Measurements from ENCODE around the gene CTNNB1.
A peak's percentile ranks its signal among the peaks of the same experiment; 100 is the strongest.

CTNNB1 gene

GRCh38 chr3:41216422-41216821, 17.1 kb downstream of the CTNNB1 start:
- H3K4me3 ChIP-seq (ENCODE audit: low read depth, low read length), result no peak overlapping the region
- peaks cover 99% of the 10 kb centered on the region for H3K79me2 ChIP-seq (ENCODE audit: control insufficient read depth, insufficient read depth, low read length, unreplicated experiment)
- H3K36me3 ChIP-seq (ENCODE audit: insufficient read depth, low read length), result no peaks in the 10 kb centered on the region; the same call in 1 of the 2 replicates
- no peaks in the 10 kb centered on the region for H3K27me3 ChIP-seq (ENCODE audit: insufficient read depth, low read length)
- no peak overlapping the region for H2AFZ ChIP-seq (ENCODE audit: low read length, unreplicated experiment)
- peak overlapping the region; percentile 35; the same call in 1 of the 2 replicates for H3K27ac ChIP-seq (ENCODE audit: low read depth, low read length)
- peaks cover 53% of the 10 kb centered on the region for H3K4me1 ChIP-seq (ENCODE audit: control insufficient read depth, insufficient read depth, low read length, unreplicated experiment)

GRCh38 chr3:41216993-41217392, 17.7 kb downstream of the CTNNB1 start:
- Histone ChIP-seq H3K27me3 (ENCODE audit: insufficient read depth, low read length) (no peaks in the 10 kb centered on the region), H3K4me1 (ENCODE audit: control insufficient read depth, insufficient read depth, low read length, unreplicated experiment) (peaks cover 59% of the 10 kb centered on the region), H3K4me3 (ENCODE audit: low read depth, low read length) (no peak overlapping the region), H3K36me3 (ENCODE audit: insufficient read depth, low read length) (no peaks in the 10 kb centered on the region; the same call in 1 of the 2 replicates), H3K79me2 (ENCODE audit: control insufficient read depth, insufficient read depth, low read length, unreplicated experiment) (peaks cover 99% of the 10 kb centered on the region), H2AFZ (ENCODE audit: low read length, unreplicated experiment) (no peak overlapping the region), H3K27ac (ENCODE audit: low read depth, low read length) (peak overlapping the region; percentile 35)

- H3K36me3 ChIP-seq (ENCODE audit: insufficient read depth, low read length), result peaks cover under 1% of the 10 kb centered on the region; the same call in 1 of the 2 replicates
- H3K27ac ChIP-seq (ENCODE audit: low read depth, low read length), result no peak overlapping the region
- peaks cover 68% of the 10 kb centered on the region for H3K4me1 ChIP-seq (ENCODE audit: control insufficient read depth, insufficient read depth, low read length, unreplicated experiment)
- H3K4me3 ChIP-seq (ENCODE audit: low read depth, low read length), result no peak overlapping the region
- H2AFZ ChIP-seq (ENCODE audit: low read length, unreplicated experiment), result no peak overlapping the region
- H3K27me3 ChIP-seq (ENCODE audit: insufficient read depth, low read length), result no peaks in the 10 kb centered on the region
- peaks cover 89% of the 10 kb centered on the region for H3K79me2 ChIP-seq (ENCODE audit: control insufficient read depth, insufficient read depth, low read length, unreplicated experiment)
Observed at GRCh38 chr3:41219424-41219823, 20.1 kb downstream of the CTNNB1 start.

- peaks cover 89% of the 10 kb centered on the region for H3K79me2 ChIP-seq (ENCODE audit: control insufficient read depth, insufficient read depth, low read length, unreplicated experiment)
- H3K36me3 ChIP-seq (ENCODE audit: insufficient read depth, low read length), result peaks cover 18% of the 10 kb centered on the region
- no peak overlapping the region for H3K27ac ChIP-seq (ENCODE audit: low read depth, low read length)
- H3K27me3 ChIP-seq (ENCODE audit: insufficient read depth, low read length), result no peaks in the 10 kb centered on the region
- no peak overlapping the region for H2AFZ ChIP-seq (ENCODE audit: low read length, unreplicated experiment)
- H3K4me1 ChIP-seq (ENCODE audit: control insufficient read depth, insufficient read depth, low read length, unreplicated experiment), result peaks cover 68% of the 10 kb centered on the region
- no peak overlapping the region for H3K4me3 ChIP-seq (ENCODE audit: low read depth, low read length)
Observed at GRCh38 chr3:41220906-41221677, 21.8 kb downstream of the CTNNB1 start.

GRCh38 chr3:41222012-41222411, 22.7 kb downstream of the CTNNB1 start:
- H3K4me1 ChIP-seq (ENCODE audit: control insufficient read depth, insufficient read depth, low read length, unreplicated experiment), result peaks cover 59% of the 10 kb centered on the region
- H3K27ac ChIP-seq (ENCODE audit: low read depth, low read length), result peak overlapping the region; percentile 57
- H3K4me3 ChIP-seq (ENCODE audit: low read depth, low read length), result peak overlapping the region; percentile 27; the same call in 1 of the 2 replicates
- H3K27me3 ChIP-seq (ENCODE audit: insufficient read depth, low read length), result no peaks in the 10 kb centered on the region
- no peak overlapping the region for H2AFZ ChIP-seq (ENCODE audit: low read length, unreplicated experiment)
- H3K79me2 ChIP-seq (ENCODE audit: control insufficient read depth, insufficient read depth, low read length, unreplicated experiment), result peaks cover 89% of the 10 kb centered on the region
- peaks cover 25% of the 10 kb centered on the region for H3K36me3 ChIP-seq (ENCODE audit: insufficient read depth, low read length)

GRCh38 chr3:41222501-41222900, 23.2 kb downstream of the CTNNB1 start:
- H3K79me2 ChIP-seq (ENCODE audit: control insufficient read depth, insufficient read depth, low read length, unreplicated experiment), result peaks cover 88% of the 10 kb centered on the region
- H3K27ac ChIP-seq (ENCODE audit: low read depth, low read length), result peak overlapping the region; percentile 57
- H3K4me1 ChIP-seq (ENCODE audit: control insufficient read depth, insufficient read depth, low read length, unreplicated experiment), result peaks cover 54% of the 10 kb centered on the region
- no peaks in the 10 kb centered on the region for H3K27me3 ChIP-seq (ENCODE audit: insufficient read depth, low read length)
- H2AFZ ChIP-seq (ENCODE audit: low read length, unreplicated experiment), result no peak overlapping the region
- peaks cover 30% of the 10 kb centered on the region for H3K36me3 ChIP-seq (ENCODE audit: insufficient read depth, low read length)
- peak overlapping the region; percentile 27; the same call in 1 of the 2 replicates for H3K4me3 ChIP-seq (ENCODE audit: low read depth, low read length)

- H2AFZ ChIP-seq (ENCODE audit: low read length, unreplicated experiment), result no peak overlapping the region
- H3K79me2 ChIP-seq (ENCODE audit: control insufficient read depth, insufficient read depth, low read length, unreplicated experiment), result peaks cover 88% of the 10 kb centered on the region
- peaks cover 36% of the 10 kb centered on the region for H3K36me3 ChIP-seq (ENCODE audit: insufficient read depth, low read length)
- peak overlapping the region; percentile 74 for H3K27ac ChIP-seq (ENCODE audit: low read depth, low read length)
- H3K4me1 ChIP-seq (ENCODE audit: control insufficient read depth, insufficient read depth, low read length, unreplicated experiment), result peaks cover 51% of the 10 kb centered on the region
- H3K4me3 ChIP-seq (ENCODE audit: low read depth, low read length), result no peak overlapping the region
- H3K27me3 ChIP-seq (ENCODE audit: insufficient read depth, low read length), result no peaks in the 10 kb centered on the region
Observed at GRCh38 chr3:41223078-41223477, 23.8 kb downstream of the CTNNB1 start.

GRCh38 chr3:41223691-41224090, 24.4 kb downstream of the CTNNB1 start:
- peaks cover 37% of the 10 kb centered on the region for H3K36me3 ChIP-seq (ENCODE audit: insufficient read depth, low read length)
- no peak overlapping the region for H3K4me3 ChIP-seq (ENCODE audit: low read depth, low read length)
- peaks cover 88% of the 10 kb centered on the region for H3K79me2 ChIP-seq (ENCODE audit: control insufficient read depth, insufficient read depth, low read length, unreplicated experiment)
- H3K27me3 ChIP-seq (ENCODE audit: insufficient read depth, low read length), result no peaks in the 10 kb centered on the region
- no peak overlapping the region for H2AFZ ChIP-seq (ENCODE audit: low read length, unreplicated experiment)
- H3K4me1 ChIP-seq (ENCODE audit: control insufficient read depth, insufficient read depth, low read length, unreplicated experiment), result peaks cover 51% of the 10 kb centered on the region
- peak overlapping the region; percentile 74 for H3K27ac ChIP-seq (ENCODE audit: low read depth, low read length)

- peaks cover 47% of the 10 kb centered on the region for H3K4me1 ChIP-seq (ENCODE audit: control insufficient read depth, insufficient read depth, low read length, unreplicated experiment)
- H3K4me3 ChIP-seq (ENCODE audit: low read depth, low read length), result no peak overlapping the region
- peaks cover 39% of the 10 kb centered on the region for H3K36me3 ChIP-seq (ENCODE audit: insufficient read depth, low read length)
- H3K27ac ChIP-seq (ENCODE audit: low read depth, low read length), result peak overlapping the region; percentile 74
- H3K79me2 ChIP-seq (ENCODE audit: control insufficient read depth, insufficient read depth, low read length, unreplicated experiment), result peaks cover 87% of the 10 kb centered on the region
- H3K27me3 ChIP-seq (ENCODE audit: insufficient read depth, low read length), result no peaks in the 10 kb centered on the region
- no peak overlapping the region for H2AFZ ChIP-seq (ENCODE audit: low read length, unreplicated experiment)
Observed at GRCh38 chr3:41224120-41224806, 25.0 kb downstream of the CTNNB1 start.

- peaks cover 24% of the 10 kb centered on the region for H3K79me2 ChIP-seq (ENCODE audit: control insufficient read depth, insufficient read depth, low read length, unreplicated experiment)
Observed at GRCh38 chr3:41234823-41235721, 35.8 kb downstream of the CTNNB1 start.

More at GRCh38 chr3:41234823-41235721, 35.8 kb downstream of the CTNNB1 start:
- Histone ChIP-seq H3K4me1 (ENCODE audit: control insufficient read depth, insufficient read depth, low read length, unreplicated experiment) (peaks cover 6% of the 10 kb centered on the region), H3K27ac (ENCODE audit: low read depth, low read length) (no peak overlapping the region), H3K36me3 (ENCODE audit: insufficient read depth, low read length) (peaks cover 75% of the 10 kb centered on the region), H3K4me3 (ENCODE audit: low read depth, low read length) (no peak overlapping the region), H2AFZ (ENCODE audit: low read length, unreplicated experiment) (no peak overlapping the region), H3K27me3 (ENCODE audit: insufficient read depth, low read length) (no peaks in the 10 kb centered on the region)
